GM21367 (cell line): ENCODE data around the gene KLHL10.
"Not testable (repeated sequence)": the region's sequence is repeated elsewhere in the genome, so short reads cannot be mapped to it uniquely, and the experiment has no call there.

Experiments
- ATAC-seq: cut with Tn5 transposase; IDR thresholded peaks from one replicate; pipeline ENCODE4 v1.9.1; 2021; ENCODE audit not compliant: unreplicated experiment

The KLHL10 gene

GRCh38 chr17:41849251-41849990 lies 11.8 kb downstream of the KLHL10 start:
- no peak for ATAC-seq

DNA sequence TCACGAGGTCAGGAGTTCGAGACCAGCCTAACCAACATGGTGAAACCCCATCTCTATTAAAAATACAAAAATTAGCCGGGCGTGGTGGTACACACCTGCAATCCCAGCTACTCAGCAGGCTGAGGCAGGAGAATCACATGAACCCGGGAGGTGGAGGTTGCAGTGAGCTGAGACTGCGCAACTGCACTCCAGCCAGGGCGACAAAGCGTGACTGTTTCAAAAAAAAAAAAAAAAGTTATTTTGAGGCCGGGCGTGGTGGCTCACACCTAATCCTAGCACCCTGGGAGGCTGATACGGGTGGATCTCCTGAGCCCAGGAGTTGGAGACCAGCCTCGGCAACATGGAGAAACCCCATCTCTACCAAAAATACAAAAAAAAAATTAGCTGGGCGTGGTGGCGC lies 13.8 kb downstream of the KLHL10 start:
- ATAC-seq: not testable (repeated sequence)

DNA sequence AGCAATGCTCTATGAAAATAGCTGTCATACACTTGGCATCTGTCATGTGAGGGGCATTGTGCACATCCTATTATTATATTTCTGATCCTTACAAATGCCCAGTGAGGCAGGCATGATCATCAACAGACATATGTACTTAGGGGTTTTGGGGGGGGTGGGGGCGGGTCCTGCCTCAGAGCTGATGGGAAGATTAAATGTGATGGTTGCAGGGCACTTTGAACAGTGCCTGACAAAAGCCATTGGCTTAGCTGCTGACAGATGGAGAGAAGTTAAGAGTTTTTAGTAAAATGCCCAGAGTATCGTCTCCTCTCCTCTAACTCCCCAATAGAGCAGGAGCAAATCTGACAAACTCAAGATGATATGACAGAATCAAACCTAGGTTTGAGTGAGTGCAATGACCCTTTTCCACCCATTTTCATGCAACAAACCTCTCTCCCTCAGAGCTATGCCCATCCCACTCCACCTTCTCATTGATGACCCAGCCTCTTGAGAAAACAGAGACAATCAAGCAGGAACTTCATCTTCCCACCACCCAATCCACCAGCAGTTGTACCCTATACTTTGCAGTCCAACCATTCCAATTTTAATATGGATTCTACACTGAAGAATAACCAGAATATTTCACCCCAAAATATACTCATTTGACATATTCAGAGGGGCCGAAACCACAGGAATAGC lies 22.8 kb downstream of the KLHL10 start:
- ATAC-seq: no peak

DNA sequence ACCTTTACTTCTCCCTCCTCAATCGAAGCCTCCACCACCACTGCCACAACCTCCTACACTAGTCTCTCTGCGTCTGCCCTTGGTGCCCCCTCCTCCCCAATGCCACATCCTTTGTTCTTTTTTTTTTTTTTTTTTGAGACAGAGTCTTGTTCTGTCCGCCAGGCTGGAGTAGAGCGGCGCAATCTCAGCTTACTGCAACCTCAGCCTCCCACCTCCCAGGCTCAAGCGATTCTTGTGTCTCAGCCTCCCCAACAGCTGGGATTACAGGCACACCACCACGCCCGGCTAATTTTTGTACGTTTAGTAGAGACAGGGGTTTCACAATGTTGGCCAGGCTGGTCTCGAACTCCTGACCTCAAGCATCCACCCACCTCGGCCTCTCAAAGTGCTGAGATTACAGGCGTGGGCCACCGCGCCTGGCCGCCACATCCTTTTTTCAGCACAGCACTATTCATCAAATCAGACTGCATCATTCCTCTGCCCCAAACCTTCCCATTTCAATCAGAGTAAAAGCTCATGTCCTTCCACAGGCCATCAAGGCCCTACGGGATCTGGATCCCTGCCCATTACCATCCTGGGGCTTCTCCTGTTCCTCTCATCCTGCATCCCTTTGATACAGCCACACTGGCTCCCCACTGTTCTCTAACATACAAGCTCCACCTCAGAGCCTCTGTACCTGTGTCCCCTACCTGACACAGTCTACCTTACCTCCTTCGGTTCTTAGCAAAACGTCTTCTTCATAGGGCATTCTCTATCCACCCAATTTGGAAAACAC lies 25.6 kb downstream of the KLHL10 start:
- no peak for ATAC-seq

- peak; percentile 19 for ATAC-seq
Observed at GRCh38 chr17:41864498-41864835, 26.8 kb downstream of the KLHL10 start.

DNA sequence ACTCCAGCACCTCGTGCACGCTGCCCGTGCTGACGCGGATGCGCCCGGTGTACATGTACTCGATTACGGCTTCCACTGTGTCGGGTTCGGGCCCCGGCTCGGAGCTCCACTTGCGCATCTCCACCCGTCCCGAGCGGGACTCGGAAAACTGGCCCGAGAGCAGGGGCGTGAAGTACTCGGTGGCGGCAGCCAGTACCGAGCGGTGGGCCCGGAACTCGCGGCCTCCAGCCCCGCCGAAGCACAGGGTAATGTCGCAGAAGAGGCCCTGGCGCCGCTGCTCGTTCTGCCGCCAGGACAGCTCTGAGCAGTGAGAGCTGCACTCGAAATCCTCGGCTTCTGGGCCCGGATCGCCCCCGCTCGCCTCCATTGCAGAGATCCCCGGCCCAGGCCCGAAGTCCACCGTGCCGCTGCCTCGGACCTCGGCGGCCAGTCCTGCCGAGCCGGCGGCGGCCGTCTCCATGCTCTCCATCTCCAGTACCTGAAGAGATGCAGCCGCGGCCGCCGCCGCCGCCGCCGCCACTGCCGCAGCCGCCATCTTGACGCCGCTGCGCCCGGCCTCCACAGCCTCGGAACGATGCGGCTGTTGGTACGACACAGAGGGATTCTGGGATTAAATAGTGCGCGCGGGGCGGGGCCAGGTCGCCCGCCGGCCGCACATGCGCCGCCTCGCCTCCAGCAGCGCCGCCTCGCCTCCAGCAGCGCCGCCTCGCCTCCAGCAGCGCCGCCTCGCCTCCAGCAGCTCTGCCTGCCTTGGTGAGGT lies 27.4 kb downstream of the KLHL10 start, which contains the start of gene KLHL11:
Gene KLHL11 (minus strand): TSS at position 588 of the 760 bp plus-strand sequence. CDS start 53 bp downstream, at position 535.
- peak; percentile 77 for ATAC-seq

DNA sequence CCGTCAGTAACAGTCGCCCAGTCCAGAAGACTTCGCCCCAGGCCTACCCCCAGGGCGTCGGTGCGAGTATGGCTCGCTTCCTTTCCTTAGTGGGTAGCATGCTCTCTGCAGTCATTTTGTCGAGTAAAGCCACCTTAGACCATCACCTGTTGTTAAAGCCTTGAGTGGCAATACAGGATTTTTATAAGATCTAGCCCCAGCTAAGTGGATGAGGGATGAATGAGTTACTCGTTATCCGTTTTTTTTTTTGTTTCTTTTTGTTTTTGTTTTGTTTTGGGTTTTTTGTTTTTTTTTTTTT lies 27.9 kb downstream of the KLHL10 start:
- ATAC-seq: no peak

DNA sequence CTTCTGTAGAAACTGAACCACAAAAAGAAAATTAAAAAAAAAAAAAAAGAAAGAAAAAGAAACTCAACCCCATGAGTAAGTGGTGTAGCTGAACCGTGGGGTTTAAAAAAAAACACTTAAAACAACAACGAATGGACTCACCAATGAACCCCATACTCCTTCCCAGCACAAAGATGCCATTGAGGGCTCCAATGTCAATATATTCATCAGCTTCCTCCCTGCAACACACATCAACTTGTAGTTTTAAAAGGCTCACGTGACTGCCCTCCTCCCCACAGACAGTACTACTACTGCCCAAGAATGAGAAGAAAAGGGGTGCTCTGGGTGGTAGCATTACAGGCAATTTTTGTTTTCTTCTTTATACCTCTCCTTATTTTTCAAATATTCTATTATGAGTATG lies 30.9 kb downstream of the KLHL10 start:
- ATAC-seq: no peak

- no peak for ATAC-seq
Observed at GRCh38 chr17:41869426-41869825, 31.8 kb downstream of the KLHL10 start.

DNA sequence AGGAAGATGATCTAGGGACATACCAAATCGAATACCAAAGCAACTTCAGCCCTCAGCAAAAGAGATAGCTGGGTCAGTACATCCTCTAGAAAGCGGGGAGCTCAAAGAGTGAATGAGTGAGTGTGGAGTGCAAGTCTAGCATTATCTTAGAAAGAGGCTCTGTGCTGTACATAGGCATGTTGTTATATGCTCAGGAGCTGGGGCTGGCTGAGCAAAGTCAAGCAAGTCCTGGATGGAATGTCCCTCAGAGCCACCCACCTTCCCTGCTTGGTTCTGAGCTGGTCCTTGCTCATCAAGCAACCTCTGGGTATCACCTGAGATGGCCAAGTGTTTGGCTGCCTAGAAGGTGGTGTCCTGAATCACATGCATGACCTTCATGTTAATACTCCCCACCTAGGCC lies 32.5 kb downstream of the KLHL10 start:
- ATAC-seq: no peak

- ATAC-seq: no peak
Observed at GRCh38 chr17:41870627-41871026, 33.0 kb downstream of the KLHL10 start.

DNA sequence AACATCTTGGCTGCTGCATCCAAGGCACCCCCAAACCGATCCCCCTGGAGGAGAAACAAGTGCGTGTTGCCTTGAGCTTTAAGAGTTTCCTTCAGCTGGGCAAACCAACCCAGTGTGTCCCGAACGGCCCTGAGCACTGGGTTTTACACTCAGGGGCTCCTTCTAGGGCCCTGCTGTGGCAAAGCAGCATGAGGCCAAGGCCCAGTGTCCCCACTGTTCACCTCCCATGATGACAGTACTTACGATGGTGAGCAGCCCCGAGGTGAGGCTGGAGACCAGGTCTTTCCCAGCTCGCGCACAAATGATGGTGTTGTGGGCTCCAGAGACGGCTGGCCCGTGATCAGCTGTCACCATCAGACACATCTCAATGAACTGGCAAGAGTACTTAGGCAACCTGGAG lies 34.2 kb downstream of the KLHL10 start:
- ATAC-seq: no peak

- no peak for ATAC-seq
Observed at GRCh38 chr17:41873559-41874292, 36.1 kb downstream of the KLHL10 start.

- ATAC-seq: not testable (repeated sequence)
Observed at GRCh38 chr17:41874293-41874670, 36.7 kb downstream of the KLHL10 start.

GRCh38 chr17:41880130-41880529 lies 42.5 kb downstream of the KLHL10 start:
- ATAC-seq: no peak

DNA sequence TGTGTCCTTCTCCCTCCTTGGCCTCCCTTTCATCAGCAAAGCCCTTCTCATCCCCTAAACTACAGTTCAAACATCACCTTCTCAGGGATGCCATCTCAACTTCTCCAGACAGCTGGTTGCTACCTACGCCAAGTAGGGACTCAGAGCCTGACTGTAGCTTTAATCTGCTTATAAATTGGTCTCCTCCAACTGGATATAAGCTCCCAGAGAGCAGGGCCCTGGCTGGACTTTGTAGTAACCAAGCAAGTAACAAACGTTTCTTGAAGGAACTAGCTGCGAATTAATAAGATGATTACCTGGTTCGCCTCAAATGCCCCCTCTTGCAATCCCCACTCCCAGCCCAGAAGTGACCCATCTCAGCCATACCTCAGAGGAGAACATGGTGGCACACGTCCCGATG lies 45.1 kb downstream of the KLHL10 start:
- ATAC-seq: no peak

GRCh38 chr17:41885733-41886132 lies 48.1 kb downstream of the KLHL10 start:
- no peak for ATAC-seq

GRCh38 chr17:41888332-41888965 lies 50.8 kb downstream of the KLHL10 start:
- no peak for ATAC-seq

DNA sequence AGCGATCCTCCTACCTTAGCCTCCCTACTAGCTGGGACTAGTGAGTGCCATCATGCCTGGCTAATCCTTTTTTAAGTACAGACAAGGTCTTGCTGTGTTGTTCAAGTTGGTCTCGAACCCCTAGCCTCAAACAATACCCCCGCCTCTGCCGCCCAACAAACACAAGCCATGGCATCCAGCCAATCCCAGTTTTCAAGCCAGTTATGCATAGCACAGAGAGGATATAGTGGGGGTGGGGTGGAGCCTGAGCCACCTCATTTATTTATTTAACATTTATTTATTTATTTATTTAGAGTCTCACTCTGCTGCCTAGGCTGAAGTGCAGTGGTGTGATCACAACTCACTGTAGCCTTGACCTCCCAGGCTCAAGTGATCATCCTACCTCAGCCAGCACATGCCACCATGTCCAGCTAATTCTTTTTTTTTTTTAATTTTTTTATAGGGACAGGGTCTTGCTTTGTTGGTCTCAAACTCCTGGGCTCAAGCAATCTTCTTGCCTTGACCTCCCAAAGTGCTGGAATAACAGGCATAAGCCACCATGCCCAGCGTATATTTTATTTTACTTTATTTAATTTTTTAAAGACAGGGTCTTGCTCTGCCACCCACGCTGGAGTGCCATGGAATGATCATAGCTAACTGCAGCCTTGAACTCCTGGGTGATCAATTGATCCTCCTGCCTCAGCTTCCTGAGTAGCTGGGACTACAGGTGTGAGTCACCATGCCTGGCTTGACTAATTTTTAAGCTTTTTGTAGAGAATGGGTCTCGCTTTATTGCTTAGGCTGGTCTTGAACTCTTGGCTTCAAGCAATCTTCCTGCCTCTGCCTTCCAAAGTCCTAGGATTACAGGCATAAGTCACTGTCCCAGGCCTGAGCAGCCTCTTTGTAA lies 53.8 kb downstream of the KLHL10 start:
- no peak for ATAC-seq
